ENCODE results near the gene NXPE4. TPM values are rescaled to one million over a fixed set of nuclear protein-coding genes. Genes with fewer than 3 reads are reported as not detected.
"Not testable (repeated sequence)": the region's sequence is repeated elsewhere in the genome, so short reads cannot be mapped to it uniquely, and the experiment has no call there.

The NXPE4 gene
- total RNA-seq (not detected), polyA plus RNA-seq (not detected)
- long read RNA-seq, donor 1, result 0 reads
- long read RNA-seq, donor 2, result 0 reads
- long read RNA-seq, donor 3, result 0 reads
- long read RNA-seq, donor 4, result 0 reads

DNA sequence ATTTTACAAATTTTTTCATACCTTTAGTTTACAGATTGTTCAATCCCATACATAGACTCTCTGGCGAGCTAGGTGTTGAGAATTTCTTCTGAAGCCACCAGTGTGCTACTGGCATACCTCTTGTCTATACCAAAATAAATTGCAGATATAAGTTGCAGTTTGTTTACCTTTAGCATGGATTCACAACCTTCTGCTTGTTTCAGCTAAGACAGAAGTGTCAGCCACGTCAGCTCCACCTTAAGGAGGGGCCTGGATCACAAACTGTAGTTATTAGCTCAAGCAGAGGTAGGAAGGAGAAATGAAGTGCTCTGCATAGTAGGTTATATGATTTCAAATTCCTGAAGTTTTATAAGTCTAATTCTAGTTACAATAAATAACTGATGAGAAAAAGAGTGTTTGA is at the start of gene NXPE4:
NXPE4 (minus strand) TSS at position 216 of the 400 bp plus-strand sequence. CDS start 1,027 bp downstream, outside the sequence.
- H3K9me3 ChIP-seq (ENCODE audit: control insufficient read depth, low read length), result no peaks in the 10 kb centered on the region

DNA sequence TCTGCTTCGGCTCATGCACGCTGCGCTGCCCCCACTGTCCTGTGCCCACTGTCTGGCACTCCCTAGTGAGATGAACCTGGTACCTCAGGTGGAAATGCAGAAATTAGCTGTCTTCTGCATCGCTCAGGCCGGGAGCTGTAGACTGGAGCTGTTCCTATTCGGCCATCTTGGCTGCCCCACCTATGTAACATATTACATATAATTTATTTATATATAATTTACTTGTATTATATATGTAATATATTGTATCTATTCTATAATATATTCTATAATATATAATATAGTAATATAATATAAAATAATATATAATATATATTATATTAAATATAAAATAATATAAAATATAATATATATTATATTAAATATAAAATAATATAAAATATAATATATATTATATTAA is 43.9 kb upstream of the NXPE4 start:
- H3K4me3 ChIP-seq (ENCODE audit: low read length); intact Hi-C loops (cut with DNase I); ATAC-seq; H3K4me1 ChIP-seq (ENCODE audit: control insufficient read depth, insufficient read depth, low read length); H3K9me3 ChIP-seq (ENCODE audit: control insufficient read depth, low read length); DNase-seq; H3K27me3 ChIP-seq (ENCODE audit: control insufficient read depth, insufficient read depth); H3K27ac ChIP-seq (ENCODE audit: low read length): not testable (repeated sequence)
- WGBS, result 95% methylated on average over 6 of the region's 6 CpGs

More for the DNA sequence above, at the start of gene NXPE4:
- no peak for DNase-seq
- no peak within 1 kb of the TSS for H3K27ac ChIP-seq (ENCODE audit: low read length)
- H3K4me1 ChIP-seq (ENCODE audit: control insufficient read depth, insufficient read depth, low read length), result no peaks in the 10 kb centered on the region
- no peak within 1 kb of the TSS for H3K4me3 ChIP-seq (ENCODE audit: low read length)
- intact Hi-C loops (cut with DNase I), result no loop called here
- no peak for ATAC-seq
- WGBS, result 66% methylated on average over 2 of the region's 2 CpGs
- H3K27me3 ChIP-seq (ENCODE audit: control insufficient read depth, insufficient read depth), result no peaks in the 10 kb centered on the region

DNA sequence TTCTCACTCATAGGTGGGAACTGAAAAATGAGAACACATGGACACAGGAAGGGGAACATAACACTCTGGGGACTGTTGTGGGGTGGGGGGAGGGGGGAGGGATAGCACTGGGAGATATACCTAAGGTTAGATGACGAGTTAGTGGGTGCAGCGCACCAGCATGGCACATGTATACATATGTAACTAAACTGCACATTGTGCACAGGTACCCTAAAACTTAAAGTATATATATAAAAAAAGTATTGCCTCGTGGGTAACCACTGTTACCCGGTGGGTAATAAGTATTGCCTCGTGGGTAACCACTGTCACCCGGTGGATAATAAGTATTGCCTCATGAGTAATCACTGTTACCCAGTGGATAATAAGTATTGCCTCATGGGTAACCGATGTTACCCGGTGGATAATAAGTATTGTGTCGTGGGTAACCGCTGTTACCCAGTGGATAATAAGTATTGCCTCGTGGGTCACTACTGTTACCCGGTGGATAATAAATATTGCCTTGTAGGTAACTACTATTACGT is 35.9 kb upstream of the NXPE4 start:
- intact Hi-C loops (cut with DNase I); ATAC-seq; DNase-seq; H3K9me3 ChIP-seq (ENCODE audit: control insufficient read depth, low read length); H3K4me3 ChIP-seq (ENCODE audit: low read length); H3K27ac ChIP-seq (ENCODE audit: low read length); H3K27me3 ChIP-seq (ENCODE audit: control insufficient read depth, insufficient read depth); H3K4me1 ChIP-seq (ENCODE audit: control insufficient read depth, insufficient read depth, low read length): not testable (repeated sequence)
- 94% methylated on average over 13 of the region's 13 CpGs for WGBS

DNA sequence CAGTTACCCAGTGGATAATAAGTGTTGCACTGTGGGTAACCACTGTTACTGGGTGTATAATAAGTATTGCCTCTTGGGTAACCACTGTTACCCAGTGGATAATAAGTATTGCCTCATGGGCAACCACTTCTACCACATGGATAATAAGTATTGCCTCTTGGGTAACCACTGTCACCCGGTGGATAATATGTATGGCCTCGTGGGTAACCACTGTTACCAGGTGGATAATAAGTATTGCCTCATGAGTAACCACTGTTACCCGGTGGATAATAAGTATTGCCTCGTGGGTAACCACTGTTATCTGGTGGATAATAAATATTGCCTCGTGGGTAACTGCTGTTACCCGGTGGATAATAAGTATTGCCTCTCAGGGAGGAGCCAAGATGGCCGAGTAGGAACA is 29.7 kb upstream of the NXPE4 start:
- ATAC-seq (no peak), DNase-seq (no peak)
- Histone ChIP-seq H3K27ac (ENCODE audit: low read length) (no peak overlapping the region), H3K27me3 (ENCODE audit: control insufficient read depth, insufficient read depth) (no peaks in the 10 kb centered on the region), H3K4me3 (ENCODE audit: low read length) (no peak overlapping the region), H3K4me1 (ENCODE audit: control insufficient read depth, insufficient read depth, low read length) (no peaks in the 10 kb centered on the region), H3K9me3 (ENCODE audit: control insufficient read depth, low read length) (no peaks in the 10 kb centered on the region)
- WGBS, result 89% methylated on average over 7 of the region's 7 CpGs
- intact Hi-C loops (cut with DNase I), result no loop called here

- DNase-seq (no peak), ATAC-seq (no peak)
- intact Hi-C loops (cut with DNase I), result no loop called here
- Histone ChIP-seq H3K27ac (ENCODE audit: low read length) (no peak overlapping the region), H3K9me3 (ENCODE audit: control insufficient read depth, low read length) (no peaks in the 10 kb centered on the region), H3K4me3 (ENCODE audit: low read length) (no peak overlapping the region), H3K27me3 (ENCODE audit: control insufficient read depth, insufficient read depth) (no peaks in the 10 kb centered on the region), H3K4me1 (ENCODE audit: control insufficient read depth, insufficient read depth, low read length) (no peaks in the 10 kb centered on the region)
- 86% methylated on average over 10 of the region's 10 CpGs for WGBS
Observed at GRCh38 chr11:114624455-114625207, 29.0 kb upstream of the NXPE4 start.

DNA sequence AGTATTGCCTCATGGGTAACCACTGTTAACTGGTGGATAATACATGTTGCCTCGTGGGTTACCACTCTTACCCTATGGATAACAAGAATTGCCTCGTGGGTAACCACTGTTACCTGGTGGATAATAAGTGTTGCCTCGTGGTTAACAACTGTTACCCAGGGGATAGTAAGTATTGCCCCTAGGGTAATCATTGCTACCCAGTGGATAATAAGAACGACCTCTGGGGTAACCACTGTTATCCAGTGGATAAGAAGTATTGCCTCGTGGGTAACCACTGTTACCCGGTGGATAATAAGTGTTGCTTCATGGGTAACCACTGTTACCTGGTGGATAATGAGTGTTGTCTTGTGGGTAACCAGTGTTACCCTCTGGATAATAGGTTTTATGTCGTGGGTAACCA is 28.1 kb upstream of the NXPE4 start:
- H3K27me3 ChIP-seq (ENCODE audit: control insufficient read depth, insufficient read depth), result no peaks in the 10 kb centered on the region
- H3K4me3 ChIP-seq (ENCODE audit: low read length), result no peak overlapping the region
- H3K4me1 ChIP-seq (ENCODE audit: control insufficient read depth, insufficient read depth, low read length), result no peaks in the 10 kb centered on the region
- ATAC-seq, result no peak
- DNase-seq, result no peak
- no peak overlapping the region for H3K27ac ChIP-seq (ENCODE audit: low read length)
- intact Hi-C loops (cut with DNase I), result no loop called here
- WGBS, result 76% methylated on average over 7 of the region's 7 CpGs
- H3K9me3 ChIP-seq (ENCODE audit: control insufficient read depth, low read length), result no peaks in the 10 kb centered on the region

- H3K27me3 ChIP-seq (ENCODE audit: control insufficient read depth, insufficient read depth), result no peaks in the 10 kb centered on the region
- intact Hi-C loops (cut with DNase I), result no loop called here
- ATAC-seq, result no peak
- no peaks in the 10 kb centered on the region for H3K9me3 ChIP-seq (ENCODE audit: control insufficient read depth, low read length)
- H3K4me3 ChIP-seq (ENCODE audit: low read length), result no peak overlapping the region
- no peak for DNase-seq
- 95% methylated on average over 11 of the region's 11 CpGs for WGBS
- no peak overlapping the region for H3K27ac ChIP-seq (ENCODE audit: low read length)
- no peaks in the 10 kb centered on the region for H3K4me1 ChIP-seq (ENCODE audit: control insufficient read depth, insufficient read depth, low read length)
Observed at GRCh38 chr11:114622858-114623257, 27.3 kb upstream of the NXPE4 start.

DNA sequence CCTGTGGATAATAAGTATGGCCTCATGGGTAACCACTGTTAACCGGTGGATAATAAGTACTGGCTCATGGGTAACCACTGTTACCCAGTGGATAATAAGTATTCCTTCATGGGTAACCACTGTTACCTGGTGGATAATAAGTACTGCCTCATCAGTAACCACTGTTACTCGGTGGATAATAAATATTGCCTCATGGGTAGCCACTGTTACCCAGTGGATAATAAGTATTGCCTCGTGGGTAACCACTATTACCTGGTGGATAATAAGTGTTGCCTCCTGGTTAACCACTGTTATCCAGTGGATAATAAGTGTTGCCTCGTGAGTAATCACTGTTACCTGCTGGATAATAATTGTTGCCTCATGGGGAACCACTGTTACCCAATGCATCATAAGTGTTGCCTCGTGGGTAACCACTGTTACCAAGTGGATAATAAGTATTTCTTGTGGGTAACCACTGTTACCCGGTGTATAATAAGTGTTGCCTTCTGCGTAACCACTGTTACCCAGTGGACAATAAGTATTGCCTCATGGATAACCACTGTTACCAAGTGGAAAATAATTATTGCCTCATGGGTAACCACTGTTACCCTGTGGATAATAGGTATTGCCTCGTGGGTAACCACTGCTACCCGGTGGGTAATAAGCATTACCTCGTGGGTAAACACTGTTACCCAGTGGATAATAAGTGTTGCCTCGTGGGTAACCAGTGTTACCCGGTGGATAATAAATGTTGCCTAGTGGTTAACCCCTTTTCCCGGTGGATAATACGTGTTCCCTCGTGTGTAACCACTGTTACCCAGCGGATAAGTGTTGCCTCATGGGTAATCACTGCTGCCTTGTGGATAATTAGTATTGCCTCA is 26.6 kb upstream of the NXPE4 start:
- Histone ChIP-seq H3K4me3 (ENCODE audit: low read length) (no peak overlapping the region), H3K4me1 (ENCODE audit: control insufficient read depth, insufficient read depth, low read length) (no peaks in the 10 kb centered on the region), H3K27ac (ENCODE audit: low read length) (no peak overlapping the region), H3K27me3 (ENCODE audit: control insufficient read depth, insufficient read depth) (no peaks in the 10 kb centered on the region), H3K9me3 (ENCODE audit: control insufficient read depth, low read length) (no peaks in the 10 kb centered on the region)
- DNase-seq (no peak), ATAC-seq (no peak)
- intact Hi-C loops (cut with DNase I), result no loop called here
- 85% methylated on average over 16 of the region's 16 CpGs for WGBS

DNA sequence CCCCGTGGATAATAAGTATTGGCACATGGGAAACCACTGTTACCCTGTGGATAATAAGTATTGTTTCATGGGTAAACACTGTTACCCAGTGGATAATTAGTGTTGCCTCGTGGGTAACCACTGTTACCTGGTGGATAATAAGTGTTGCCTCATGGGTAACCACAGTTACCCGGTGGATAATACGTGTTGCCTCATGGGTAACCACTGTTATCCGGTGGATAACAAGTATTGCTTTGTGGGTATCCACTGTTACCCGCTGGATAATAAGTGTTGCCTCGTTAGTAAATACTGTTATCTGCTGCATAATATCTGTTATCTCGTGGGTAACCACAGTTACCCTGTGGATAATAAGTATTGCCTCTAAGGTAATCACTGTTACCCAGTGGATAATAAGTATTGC is 25.5 kb upstream of the NXPE4 start:
- ATAC-seq (no peak), DNase-seq (no peak)
- H3K4me3 ChIP-seq (ENCODE audit: low read length), result no peak overlapping the region
- intact Hi-C loops (cut with DNase I), result no loop called here
- H3K27ac ChIP-seq (ENCODE audit: low read length), result no peak overlapping the region
- no peaks in the 10 kb centered on the region for H3K27me3 ChIP-seq (ENCODE audit: control insufficient read depth, insufficient read depth)
- no peaks in the 10 kb centered on the region for H3K4me1 ChIP-seq (ENCODE audit: control insufficient read depth, insufficient read depth, low read length)
- 88% methylated on average over 8 of the region's 8 CpGs for WGBS
- no peaks in the 10 kb centered on the region for H3K9me3 ChIP-seq (ENCODE audit: control insufficient read depth, low read length)

- ATAC-seq (no peak), DNase-seq (no peak)
- H3K4me3 ChIP-seq (ENCODE audit: low read length), result no peak overlapping the region
- no peaks in the 10 kb centered on the region for H3K9me3 ChIP-seq (ENCODE audit: control insufficient read depth, low read length)
- H3K4me1 ChIP-seq (ENCODE audit: control insufficient read depth, insufficient read depth, low read length), result no peaks in the 10 kb centered on the region
- no peaks in the 10 kb centered on the region for H3K27me3 ChIP-seq (ENCODE audit: control insufficient read depth, insufficient read depth)
- WGBS, result 86% methylated on average over 10 of the region's 10 CpGs
- H3K27ac ChIP-seq (ENCODE audit: low read length), result no peak overlapping the region
- intact Hi-C loops (cut with DNase I), result no loop called here
Observed at GRCh38 chr11:114619659-114620173, 24.1 kb upstream of the NXPE4 start.

GRCh38 chr11:114618139-114618538 is 22.6 kb upstream of the NXPE4 start:
- intact Hi-C loops (cut with DNase I), result no loop called here
- no peaks in the 10 kb centered on the region for H3K27me3 ChIP-seq (ENCODE audit: control insufficient read depth, insufficient read depth)
- no peak for ATAC-seq
- no peaks in the 10 kb centered on the region for H3K4me1 ChIP-seq (ENCODE audit: control insufficient read depth, insufficient read depth, low read length)
- no peak for DNase-seq
- 95% methylated on average over 5 of the region's 5 CpGs for WGBS
- no peak overlapping the region for H3K4me3 ChIP-seq (ENCODE audit: low read length)
- no peaks in the 10 kb centered on the region for H3K9me3 ChIP-seq (ENCODE audit: control insufficient read depth, low read length)
- H3K27ac ChIP-seq (ENCODE audit: low read length), result no peak overlapping the region

Measured in right cardiac atrium (tissue), 5 donors.